ENCODE measurements around the gene COL26A1. TPM values are rescaled to one million over a fixed set of nuclear protein-coding genes. Genes with fewer than 3 reads are reported as not detected.

Gene COL26A1
- total RNA-seq, 2 experiments from 2014 or later = not detected

- intact Hi-C loops (cut with micrococcal nuclease) = no loop called here
- H3K4me1 Mint-ChIP-seq (ENCODE audit: low read depth) = no peaks in the 10 kb centered on the region
- H3K27ac Mint-ChIP-seq = no peak overlapping the region
- H3K36me3 Mint-ChIP-seq = no peaks in the 10 kb centered on the region
- DNase-seq = no peak
- ChIA-PET CTCF (interaction anchor here (2.5 kb wide), 1 partner anchor 737 kb away, joined by 7 read pairs; no protein-coding TSS in a partner anchor), POLR2A (no interaction called here)
- H3K27me3 Mint-ChIP-seq = peaks cover 2% of the 10 kb centered on the region
- no peak overlapping the region for H3K4me3 Mint-ChIP-seq
- H3K9me3 Mint-ChIP-seq = no peaks in the 10 kb centered on the region
Observed at GRCh38 chr7:101534873-101535272, 172.2 kb downstream of the COL26A1 start.

- Mint-ChIP-seq H3K36me3 (no peaks in the 10 kb centered on the region), H3K9me3 (no peaks in the 10 kb centered on the region), H3K4me1 (ENCODE audit: low read depth) (no peaks in the 10 kb centered on the region), H3K4me3 (no peak overlapping the region), H3K27me3 (peaks cover 2% of the 10 kb centered on the region), H3K27ac (no peak overlapping the region)
- CTCF ChIA-PET = interaction anchor here (1.6 to 2.5 kb wide), 2 partner anchors 702 to 736 kb away, joined by 3 to 7 read pairs; no protein-coding TSS in a partner anchor
- no peak for DNase-seq
- intact Hi-C loops (cut with micrococcal nuclease) = no loop called here
- POLR2A ChIA-PET = no interaction called here
Observed at GRCh38 chr7:101535351-101535751, 172.7 kb downstream of the COL26A1 start.

- Mint-ChIP-seq H3K27ac (no peak overlapping the region), H3K4me3 (no peak overlapping the region), H3K27me3 (peaks cover 2% of the 10 kb centered on the region), H3K36me3 (no peaks in the 10 kb centered on the region), H3K9me3 (no peaks in the 10 kb centered on the region), H3K4me1 (ENCODE audit: low read depth) (no peaks in the 10 kb centered on the region)
- ChIA-PET POLR2A (no interaction called here), CTCF (interaction anchor here (1.4 to 2.5 kb wide), 3 partner anchors 17 to 736 kb away, joined by 3 to 7 read pairs (median 3); no protein-coding TSS in a partner anchor)
- intact Hi-C loops (cut with micrococcal nuclease) = no loop called here
- DNase-seq = no peak
Observed at GRCh38 chr7:101536232-101536631, 173.6 kb downstream of the COL26A1 start.

- intact Hi-C loops (cut with micrococcal nuclease) = no loop called here
- no peaks in the 10 kb centered on the region for H3K9me3 Mint-ChIP-seq
- H3K27me3 Mint-ChIP-seq = peaks cover 2% of the 10 kb centered on the region
- H3K36me3 Mint-ChIP-seq = no peaks in the 10 kb centered on the region
- no peak overlapping the region for H3K27ac Mint-ChIP-seq
- ChIA-PET POLR2A (no interaction called here), CTCF (interaction anchor here (1.4 to 2.5 kb wide), 3 partner anchors 18 to 735 kb away, joined by 3 to 7 read pairs (median 3); no protein-coding TSS in a partner anchor)
- no peak for DNase-seq
- H3K4me3 Mint-ChIP-seq = no peak overlapping the region
- H3K4me1 Mint-ChIP-seq (ENCODE audit: low read depth) = no peaks in the 10 kb centered on the region
Observed at GRCh38 chr7:101536668-101537067, 174.0 kb downstream of the COL26A1 start.

- CTCF ChIA-PET = interaction anchor here (1.4 to 2.5 kb wide), 2 partner anchors 18 to 735 kb away, joined by 3 to 7 read pairs; no protein-coding TSS in a partner anchor
- no peak overlapping the region for H3K4me3 Mint-ChIP-seq
- H3K36me3 Mint-ChIP-seq = no peaks in the 10 kb centered on the region
- DNase-seq = no peak
- H3K9me3 Mint-ChIP-seq = no peaks in the 10 kb centered on the region
- POLR2A ChIA-PET = no interaction called here
- H3K27ac Mint-ChIP-seq = no peak overlapping the region
- peaks cover 2% of the 10 kb centered on the region for H3K27me3 Mint-ChIP-seq
- no peaks in the 10 kb centered on the region for H3K4me1 Mint-ChIP-seq (ENCODE audit: low read depth)
- intact Hi-C loops (cut with micrococcal nuclease) = no loop called here
Observed at GRCh38 chr7:101537205-101537604, 174.5 kb downstream of the COL26A1 start.

- Mint-ChIP-seq H3K27me3 (peaks cover 2% of the 10 kb centered on the region), H3K4me1 (ENCODE audit: low read depth) (peaks cover 3% of the 10 kb centered on the region), H3K27ac (no peak overlapping the region), H3K9me3 (no peaks in the 10 kb centered on the region), H3K4me3 (no peak overlapping the region), H3K36me3 (no peaks in the 10 kb centered on the region)
- DNase-seq = no peak
- intact Hi-C loops (cut with micrococcal nuclease) = no loop called here
- POLR2A ChIA-PET = no interaction called here
- CTCF ChIA-PET = interaction anchor here (0.7 to 1.5 kb wide), 2 partner anchors 32 to 733 kb away, joined by 3 read pairs; no protein-coding TSS in a partner anchor
Observed at GRCh38 chr7:101537935-101538595, 175.4 kb downstream of the COL26A1 start.

GRCh38 chr7:101538596-101539459 lies 176.2 kb downstream of the COL26A1 start:
- ChIA-PET POLR2A (no interaction called here), CTCF (interaction anchor here (0.7 to 1.5 kb wide), 2 partner anchors 33 to 732 kb away, joined by 3 read pairs; no protein-coding TSS in a partner anchor)
- intact Hi-C loops (cut with micrococcal nuclease) = no loop called here
- no peak overlapping the region for H3K27ac Mint-ChIP-seq
- DNase-seq = peak; percentile 67
- peaks cover 2% of the 10 kb centered on the region for H3K27me3 Mint-ChIP-seq
- no peaks in the 10 kb centered on the region for H3K36me3 Mint-ChIP-seq
- no peaks in the 10 kb centered on the region for H3K9me3 Mint-ChIP-seq
- no peak overlapping the region for H3K4me3 Mint-ChIP-seq
- H3K4me1 Mint-ChIP-seq (ENCODE audit: low read depth) = peaks cover 3% of the 10 kb centered on the region

- CTCF ChIA-PET = interaction anchor here (0.7 to 1.1 kb wide), 4 partner anchors 25 to 751 kb away, joined by 3 to 4 read pairs (median 4); no protein-coding TSS in a partner anchor
Observed at GRCh38 chr7:101539784-101540183, 177.1 kb downstream of the COL26A1 start.

GRCh38 chr7:101542527-101543241 lies 180.0 kb downstream of the COL26A1 start:
- H3K36me3 Mint-ChIP-seq = no peaks in the 10 kb centered on the region
- H3K4me3 Mint-ChIP-seq = no peak overlapping the region
- POLR2A ChIA-PET = no interaction called here
- peaks cover 3% of the 10 kb centered on the region for H3K4me1 Mint-ChIP-seq (ENCODE audit: low read depth)
- H3K27me3 Mint-ChIP-seq = no peaks in the 10 kb centered on the region
- no peaks in the 10 kb centered on the region for H3K9me3 Mint-ChIP-seq
- DNase-seq = peak; percentile 79
- CTCF ChIA-PET = interaction anchor here (0.6 to 3.2 kb wide), 13 partner anchors 9 to 778 kb away, joined by 3 to 29 read pairs (median 4); no protein-coding TSS in a partner anchor
- intact Hi-C loops (cut with micrococcal nuclease) = loop anchor here (1.0 kb wide), 2 partner anchors 694 to 730 kb away; no protein-coding TSS in a partner anchor
- no peak overlapping the region for H3K27ac Mint-ChIP-seq

More at GRCh38 chr7:101539784-101540183, 177.1 kb downstream of the COL26A1 start:
- intact Hi-C loops (cut with micrococcal nuclease) = no loop called here
- no peak for DNase-seq
- Mint-ChIP-seq H3K4me1 (ENCODE audit: low read depth) (peaks cover 3% of the 10 kb centered on the region), H3K36me3 (no peaks in the 10 kb centered on the region), H3K27me3 (no peaks in the 10 kb centered on the region), H3K4me3 (no peak overlapping the region), H3K9me3 (no peaks in the 10 kb centered on the region), H3K27ac (no peak overlapping the region)
- POLR2A ChIA-PET = no interaction called here

GRCh38 chr7:101543242-101543766 lies 180.6 kb downstream of the COL26A1 start:
- POLR2A ChIA-PET = no interaction called here

GRCh38 chr7:101543846-101544245 lies 181.2 kb downstream of the COL26A1 start:
- intact Hi-C loops (cut with micrococcal nuclease) = loop anchor here (1.0 kb wide), 1 partner anchor 728 kb away; no protein-coding TSS in a partner anchor
- Mint-ChIP-seq H3K4me3 (no peak overlapping the region), H3K36me3 (no peaks in the 10 kb centered on the region), H3K4me1 (ENCODE audit: low read depth) (peaks cover 3% of the 10 kb centered on the region), H3K27ac (no peak overlapping the region), H3K9me3 (no peaks in the 10 kb centered on the region), H3K27me3 (no peaks in the 10 kb centered on the region)
- POLR2A ChIA-PET = no interaction called here
- CTCF ChIA-PET = interaction anchor here (0.8 to 3.2 kb wide), 6 partner anchors 12 to 733 kb away, joined by 3 to 29 read pairs (median 6); no protein-coding TSS in a partner anchor
- DNase-seq = no peak

More at GRCh38 chr7:101543242-101543766, 180.6 kb downstream of the COL26A1 start:
- no peaks in the 10 kb centered on the region for H3K27me3 Mint-ChIP-seq
- H3K36me3 Mint-ChIP-seq = no peaks in the 10 kb centered on the region
- no peak overlapping the region for H3K27ac Mint-ChIP-seq
- H3K9me3 Mint-ChIP-seq = no peaks in the 10 kb centered on the region
- no peak overlapping the region for H3K4me3 Mint-ChIP-seq
- no peak for DNase-seq
- CTCF ChIA-PET = interaction anchor here (0.6 to 3.2 kb wide), 12 partner anchors 8 to 778 kb away, joined by 3 to 29 read pairs (median 4); no protein-coding TSS in a partner anchor
- intact Hi-C loops (cut with micrococcal nuclease) = loop anchor here (1.0 kb wide), 1 partner anchor 729 kb away; no protein-coding TSS in a partner anchor
- H3K4me1 Mint-ChIP-seq (ENCODE audit: low read depth) = peaks cover 3% of the 10 kb centered on the region

All from activated CD4-positive, alpha-beta memory T cell treated with anti-CD3 and anti-CD28 coated beads for 36 hours (primary cell).